HepG2 (cell line): ENCODE data around the gene PLB1. TPM values are rescaled to one million over a fixed set of nuclear protein-coding genes. Genes with fewer than 3 reads are reported as not detected.
A peak's percentile ranks its signal among the peaks of the same experiment; 100 is the strongest.

ENCODE experiments used
- HDAC1 ChIP-seq: sonication (generic); formaldehyde crosslinking; IDR thresholded peaks from 2 replicates; pipeline ENCODE4 v1.5.1; 2020; ENCODE audit warnings: mild to moderate bottlenecking, missing genetic modification reagents
- KMT2B ChIP-seq: IDR thresholded peaks from 2 replicates; pipeline ENCODE4 v1.6.1; 2016; ENCODE audit warnings: missing genetic modification reagents, missing compliant biosample characterization
- MYC ChIP-seq: sonication (generic); formaldehyde crosslinking; IDR thresholded peaks from 2 replicates; pipeline ENCODE4 v1.9.0; 2021; ENCODE audit warnings: missing genetic modification reagents, borderline replicate concordance
- REST ChIP-seq, 2 experiments: IDR thresholded peaks; 2 replicates each; pipeline ENCODE4 v1.6.1; 2011 to 2012; ENCODE audit warnings: low read length in 2 of 2, borderline replicate concordance in 1 of 2, low read depth in 1 of 2, mild to moderate bottlenecking in 1 of 2, moderate library complexity in 1 of 2
- SUZ12 ChIP-seq: fragments of 150-350 bp; IDR thresholded peaks from 2 replicates; pipeline ENCODE4 v1.6.1; 2014; ENCODE audit warnings: low read depth, low read length
- TFAP4 ChIP-seq: sonication (generic); IDR thresholded peaks from 2 replicates; pipeline ENCODE4 v1.6.1; 2016; ENCODE audit warnings: low read depth, borderline replicate concordance
- TFDP1 ChIP-seq: IDR thresholded peaks from 2 replicates; pipeline ENCODE4 v1.6.1; 2016; ENCODE audit warnings: missing compliant biosample characterization, missing genetic modification reagents, borderline replicate concordance
- ZNF142 ChIP-seq: sonication (generic); formaldehyde crosslinking; IDR thresholded peaks from 2 replicates; pipeline ENCODE4 v1.4.0; 2020; ENCODE audit warnings: missing genetic modification reagents
- ZNF460 ChIP-seq: sonication (generic); formaldehyde crosslinking; IDR thresholded peaks from 2 replicates; pipeline ENCODE4 v1.5.1; 2020; ENCODE audit warnings: missing genetic modification reagents, mild to moderate bottlenecking, borderline replicate concordance
- ZNF572 ChIP-seq: sonication (generic); formaldehyde crosslinking; IDR thresholded peaks from 2 replicates; pipeline ENCODE4 v1.5.1; 2020; ENCODE audit warnings: mild to moderate bottlenecking, missing genetic modification reagents
- polyA plus RNA-seq, 8 experiments: library from polyadenylated mRNA; depleted of rRNA in 3 of 8; stranded (reverse) in 7 of 8; unstranded in 1 of 8; fragments of >200 nt; fragmentation: Illumina TruSeq in 4 of 8; extraction: Trizol in 4 of 8; gene quantifications; 2 replicates each; pipeline versions ENCODE4 v1.2.1 to v1.2.3, GENCODE V29; 2011 to 2016; ENCODE audit warnings: low read depth in 4 of 8, missing spikeins in 1 of 8, mixed read lengths in 1 of 8; ENCODE audit not compliant: insufficient read depth in 1 of 8
- total RNA-seq, 5 experiments: library from RNA; depleted of rRNA; stranded (reverse); fragments of >200 nt; fragmentation: Illumina TruSeq; extraction: Trizol; gene quantifications; 2 replicates each; pipeline ENCODE4 v1.2.3, GENCODE V29; 2016; ENCODE audit warnings: low read depth in 1 of 5
- TF ChIP-seq, protein P1 (sequence below): IDR thresholded peaks from 2 replicates; pipeline ENCODE4 v1.6.1; 2012; ENCODE audit warnings: inconsistent platforms
- TF ChIP-seq, protein P2 (sequence below): sonication (generic); formaldehyde crosslinking; IDR thresholded peaks from 2 replicates; pipeline ENCODE4 v1.4.0; 2020; ENCODE audit warnings: missing genetic modification reagents
- TF ChIP-seq, protein P3 (sequence below), 2 experiments: sonication (generic) in 1 of 2; formaldehyde crosslinking in 1 of 2; IDR thresholded peaks; 2 replicates each; pipeline versions ENCODE4 v1.4.0 to v1.6.1; 2018 to 2020; ENCODE audit warnings: missing genetic modification reagents in 2 of 2, borderline replicate concordance in 1 of 2, low read depth in 1 of 2, mild to moderate bottlenecking in 1 of 2, missing biosample characterization in 1 of 2

Gene PLB1
- total and polyA plus RNA-seq, 2 of the 13 experiments (the other 11 are each of a cell fraction or from before 2014, with no cell fraction given) = 0.20 to 1.8 TPM

DNA sequence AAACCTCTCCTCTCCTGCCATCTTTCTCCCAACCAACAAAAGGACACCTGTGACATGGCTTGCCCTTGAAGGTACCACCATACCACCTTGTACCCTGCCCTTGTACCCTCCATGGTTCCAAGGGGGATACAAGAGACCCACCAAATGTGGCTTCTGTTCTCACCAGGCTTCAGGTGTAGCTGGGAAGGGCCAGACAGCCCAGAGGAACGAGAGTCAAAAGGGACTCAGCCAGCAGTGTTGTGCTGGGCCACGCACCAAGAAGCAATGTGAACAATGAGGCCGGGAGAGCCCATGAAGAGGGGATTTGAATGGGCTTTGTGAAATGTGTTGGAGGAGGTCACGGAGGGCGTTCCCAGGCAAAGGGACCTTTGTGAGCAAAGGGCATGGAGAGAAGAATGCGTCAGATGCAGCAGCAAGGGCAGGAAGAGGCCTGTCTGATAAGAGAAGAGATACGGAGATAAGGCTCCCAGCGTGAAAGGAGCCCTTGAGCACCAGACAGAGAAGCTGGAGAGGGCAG, 48.6 kb downstream of the PLB1 start (continued):
- no peak for TF ChIP-seq REST (IDR thresholded peaks at IDR 0.05; ENCODE audit: borderline replicate concordance in 1 of 2, low read depth in 1 of 2, low read length in 2 of 2)
- peak; percentile 20; the same call in 1 of the 2 replicates for TF ChIP-seq MYC (CRISPR knock-in tag)
- TF ChIP-seq, protein P1, sequence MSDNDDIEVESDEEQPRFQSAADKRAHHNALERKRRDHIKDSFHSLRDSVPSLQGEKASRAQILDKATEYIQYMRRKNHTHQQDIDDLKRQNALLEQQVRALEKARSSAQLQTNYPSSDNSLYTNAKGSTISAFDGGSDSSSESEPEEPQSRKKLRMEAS = 0 out of 2 replicates have a peak, but pooled peaks have one; percentile 14
- TF ChIP-seq KMT2B = peak; percentile 47; the same call in 1 of the 2 replicates
- peak; percentile 35; the same call in 1 of the 2 replicates for TF ChIP-seq HDAC1
- TF ChIP-seq TFAP4 = no peak
- TF ChIP-seq, protein P2, sequence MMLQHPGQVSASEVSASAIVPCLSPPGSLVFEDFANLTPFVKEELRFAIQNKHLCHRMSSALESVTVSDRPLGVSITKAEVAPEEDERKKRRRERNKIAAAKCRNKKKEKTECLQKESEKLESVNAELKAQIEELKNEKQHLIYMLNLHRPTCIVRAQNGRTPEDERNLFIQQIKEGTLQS (CRISPR knock-in tag) = peak; percentile 61; the same call in 1 of the 2 replicates
- TF ChIP-seq TFDP1 (CRISPR knock-in tag) = peak; percentile 59; the same call in 1 of the 2 replicates
- no peak; the same call in 1 of the 2 replicates for TF ChIP-seq ZNF572 (CRISPR knock-in tag)
- TF ChIP-seq ZNF460 = no peak
- TF ChIP-seq SUZ12 = no peak
- TF ChIP-seq ZNF142 = no peak
- TF ChIP-seq, protein P3, sequence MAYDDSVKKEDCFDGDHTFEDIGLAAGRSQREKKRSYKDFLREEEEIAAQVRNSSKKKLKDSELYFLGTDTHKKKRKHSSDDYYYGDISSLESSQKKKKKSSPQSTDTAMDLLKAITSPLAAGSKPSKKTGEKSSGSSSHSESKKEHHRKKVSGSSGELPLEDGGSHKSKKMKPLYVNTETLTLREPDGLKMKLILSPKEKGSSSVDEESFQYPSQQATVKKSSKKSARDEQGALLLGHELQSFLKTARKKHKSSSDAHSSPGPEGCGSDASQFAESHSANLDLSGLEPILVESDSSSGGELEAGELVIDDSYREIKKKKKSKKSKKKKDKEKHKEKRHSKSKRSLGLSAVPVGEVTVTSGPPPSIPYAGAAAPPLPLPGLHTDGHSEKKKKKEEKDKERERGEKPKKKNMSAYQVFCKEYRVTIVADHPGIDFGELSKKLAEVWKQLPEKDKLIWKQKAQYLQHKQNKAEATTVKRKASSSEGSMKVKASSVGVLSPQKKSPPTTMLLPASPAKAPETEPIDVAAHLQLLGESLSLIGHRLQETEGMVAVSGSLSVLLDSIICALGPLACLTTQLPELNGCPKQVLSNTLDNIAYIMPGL (CRISPR knock-in tag; IDR thresholded peaks at IDR 0.05; ENCODE audit: borderline replicate concordance in 1 of 2, low read depth in 1 of 2) = peak in 1 of 2 experiments; percentile 30; a peak in 1 of 4 replicates
